ENCODE results near the gene MAN1C1. TPM values are rescaled to one million over a fixed set of nuclear protein-coding genes. Genes with fewer than 3 reads are reported as not detected.

The MAN1C1 gene
- total and polyA plus RNA-seq, 9 donors: 5.2 to 17.4 (median 12.2) TPM

GRCh38 chr1:25807480-25808390 lies 191.1 kb downstream of the MAN1C1 start:
- peaks cover 34% of the 10 kb centered on the region for H3K4me1 ChIP-seq (ENCODE audit: control insufficient read depth, insufficient read depth, low read length)
- no peak overlapping the region for H3K27ac ChIP-seq (ENCODE audit: low read length)
- DNase-seq: no peak
- H3K27me3 ChIP-seq (ENCODE audit: control insufficient read depth, insufficient read depth, low read length): no peaks in the 10 kb centered on the region
- H3K9me3 ChIP-seq (replicated peaks; ENCODE audit: control insufficient read depth, low read depth, low read length): no peaks in the 10 kb centered on the region
- WGBS (ENCODE audit: insufficient coverage): 82% methylated on average over 10 of the region's 20 CpGs
- no peak overlapping the region for H3K4me3 ChIP-seq (ENCODE audit: low read length)
- peaks cover 80% of the 10 kb centered on the region for H3K36me3 ChIP-seq (ENCODE audit: control insufficient read depth, insufficient read depth, low read length)

- Histone ChIP-seq H3K36me3 (ENCODE audit: control insufficient read depth, insufficient read depth, low read length) (peaks cover 87% of the 10 kb centered on the region), H3K4me3 (ENCODE audit: low read length) (no peak overlapping the region), H3K4me1 (ENCODE audit: control insufficient read depth, insufficient read depth, low read length) (peaks cover 34% of the 10 kb centered on the region), H3K27ac (ENCODE audit: low read length) (no peak overlapping the region), H3K27me3 (ENCODE audit: control insufficient read depth, insufficient read depth, low read length) (no peaks in the 10 kb centered on the region), H3K9me3 (replicated peaks; ENCODE audit: control insufficient read depth, low read depth, low read length) (no peaks in the 10 kb centered on the region)
- DNase-seq: no peak
- WGBS (ENCODE audit: insufficient coverage): 83% methylated on average over 30 of the region's 34 CpGs
These were observed 192.1 kb downstream of the MAN1C1 start for GRCh38 chr1:25808481-25809244.

- Histone ChIP-seq H3K4me1 (ENCODE audit: control insufficient read depth, insufficient read depth, low read length) (peaks cover 30% of the 10 kb centered on the region), H3K36me3 (ENCODE audit: control insufficient read depth, insufficient read depth, low read length) (peaks cover 94% of the 10 kb centered on the region), H3K27me3 (ENCODE audit: control insufficient read depth, insufficient read depth, low read length) (no peaks in the 10 kb centered on the region), H3K4me3 (ENCODE audit: low read length) (no peak overlapping the region), H3K27ac (ENCODE audit: low read length) (no peak overlapping the region), H3K9me3 (replicated peaks; ENCODE audit: control insufficient read depth, low read depth, low read length) (no peaks in the 10 kb centered on the region)
- DNase-seq: no peak
- WGBS (ENCODE audit: insufficient coverage): 72% methylated on average over 16 of the region's 18 CpGs
These were observed 192.8 kb downstream of the MAN1C1 start for GRCh38 chr1:25809283-25809926.

GRCh38 chr1:25809929-25810328 lies 193.3 kb downstream of the MAN1C1 start:
- no peak overlapping the region for H3K4me3 ChIP-seq (ENCODE audit: low read length)
- no peak for DNase-seq
- no peaks in the 10 kb centered on the region for H3K27me3 ChIP-seq (ENCODE audit: control insufficient read depth, insufficient read depth, low read length)
- no peak overlapping the region for H3K27ac ChIP-seq (ENCODE audit: low read length)
- H3K36me3 ChIP-seq (ENCODE audit: control insufficient read depth, insufficient read depth, low read length): peaks cover 95% of the 10 kb centered on the region
- H3K4me1 ChIP-seq (ENCODE audit: control insufficient read depth, insufficient read depth, low read length): peaks cover 29% of the 10 kb centered on the region
- H3K9me3 ChIP-seq (replicated peaks; ENCODE audit: control insufficient read depth, low read depth, low read length): no peaks in the 10 kb centered on the region
- WGBS (ENCODE audit: insufficient coverage): 62% methylated on average over 5 of the region's 7 CpGs

GRCh38 chr1:25810341-25811299 lies 194.0 kb downstream of the MAN1C1 start:
- no peaks in the 10 kb centered on the region for H3K27me3 ChIP-seq (ENCODE audit: control insufficient read depth, insufficient read depth, low read length)
- no peaks in the 10 kb centered on the region for H3K9me3 ChIP-seq (replicated peaks; ENCODE audit: control insufficient read depth, low read depth, low read length)
- peaks cover 22% of the 10 kb centered on the region for H3K4me1 ChIP-seq (ENCODE audit: control insufficient read depth, insufficient read depth, low read length)
- 30% methylated on average over 17 of the region's 21 CpGs for WGBS (ENCODE audit: insufficient coverage)
- DNase-seq: peak; percentile 59
- no peak overlapping the region for H3K4me3 ChIP-seq (ENCODE audit: low read length)
- H3K27ac ChIP-seq (ENCODE audit: low read length): no peak overlapping the region
- H3K36me3 ChIP-seq (ENCODE audit: control insufficient read depth, insufficient read depth, low read length): peaks cover 93% of the 10 kb centered on the region

- H3K9me3 ChIP-seq (replicated peaks; ENCODE audit: control insufficient read depth, low read depth, low read length): no peaks in the 10 kb centered on the region
- no peaks in the 10 kb centered on the region for H3K27me3 ChIP-seq (ENCODE audit: control insufficient read depth, insufficient read depth, low read length)
- DNase-seq: no peak
- peaks cover 13% of the 10 kb centered on the region for H3K4me1 ChIP-seq (ENCODE audit: control insufficient read depth, insufficient read depth, low read length)
- WGBS (ENCODE audit: insufficient coverage): 95% methylated on average over 8 of the region's 13 CpGs
- no peak overlapping the region for H3K4me3 ChIP-seq (ENCODE audit: low read length)
- H3K27ac ChIP-seq (ENCODE audit: low read length): no peak overlapping the region
- peaks cover 94% of the 10 kb centered on the region for H3K36me3 ChIP-seq (ENCODE audit: control insufficient read depth, insufficient read depth, low read length)
These were observed 194.9 kb downstream of the MAN1C1 start for GRCh38 chr1:25811384-25812082.

- DNase-seq: no peak
- WGBS (ENCODE audit: insufficient coverage): 80% methylated on average over 8 of the region's 11 CpGs
- Histone ChIP-seq H3K4me1 (ENCODE audit: control insufficient read depth, insufficient read depth, low read length) (peaks cover 17% of the 10 kb centered on the region), H3K36me3 (ENCODE audit: control insufficient read depth, insufficient read depth, low read length) (peaks cover 84% of the 10 kb centered on the region), H3K27me3 (ENCODE audit: control insufficient read depth, insufficient read depth, low read length) (no peaks in the 10 kb centered on the region), H3K4me3 (ENCODE audit: low read length) (no peak overlapping the region), H3K9me3 (replicated peaks; ENCODE audit: control insufficient read depth, low read depth, low read length) (no peaks in the 10 kb centered on the region), H3K27ac (ENCODE audit: low read length) (no peak overlapping the region)
These were observed 196.6 kb downstream of the MAN1C1 start for GRCh38 chr1:25813071-25813733.

GRCh38 chr1:25813734-25814471 lies 197.3 kb downstream of the MAN1C1 start:
- 87% methylated on average over 16 of the region's 24 CpGs for WGBS (ENCODE audit: insufficient coverage)
- no peak overlapping the region for H3K27ac ChIP-seq (ENCODE audit: low read length)
- H3K9me3 ChIP-seq (replicated peaks; ENCODE audit: control insufficient read depth, low read depth, low read length): no peaks in the 10 kb centered on the region
- no peaks in the 10 kb centered on the region for H3K27me3 ChIP-seq (ENCODE audit: control insufficient read depth, insufficient read depth, low read length)
- H3K4me1 ChIP-seq (ENCODE audit: control insufficient read depth, insufficient read depth, low read length): peaks cover 24% of the 10 kb centered on the region
- H3K4me3 ChIP-seq (ENCODE audit: low read length): no peak overlapping the region
- DNase-seq: no peak
- H3K36me3 ChIP-seq (ENCODE audit: control insufficient read depth, insufficient read depth, low read length): peaks cover 77% of the 10 kb centered on the region
